ENCODE results near the gene CNGB1. TPM values are rescaled to one million over a fixed set of nuclear protein-coding genes. Genes with fewer than 3 reads are reported as not detected.
A peak's percentile ranks its signal among the peaks of the same experiment; 100 is the strongest.

Gene CNGB1
- polyA plus RNA-seq, 1 donor from 2014 or later: 20.7 TPM

DNA sequence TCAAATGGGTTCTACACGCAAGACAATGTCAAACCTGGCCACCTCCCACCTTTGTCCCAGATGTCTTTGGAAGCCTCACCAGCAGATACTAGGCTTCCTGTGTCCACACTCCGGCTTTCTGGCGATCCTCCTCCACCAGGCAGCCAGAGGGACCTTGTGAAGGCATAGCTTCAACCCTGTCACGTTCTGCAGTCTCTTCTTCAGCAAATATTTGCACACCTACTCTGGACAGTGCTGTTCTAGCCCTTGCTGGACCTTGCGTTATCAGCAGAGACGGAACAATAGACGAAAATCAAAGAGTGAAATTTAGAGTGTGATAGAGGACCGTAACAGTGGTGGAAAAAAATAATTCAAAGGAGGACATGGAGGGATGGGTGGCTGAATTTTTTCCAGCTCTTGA lies 130.1 kb downstream of the CNGB1 start:
- Histone ChIP-seq H3K9me2 (ENCODE audit: insufficient read depth, low read length) (no peaks in the 10 kb centered on the region), H3K9me3 (ENCODE audit: low read length) (no peaks in the 10 kb centered on the region), H3K36me3 (ENCODE audit: insufficient read depth, low read length) (no peaks in the 10 kb centered on the region), H3K4me3 (ENCODE audit: low read length) (no peak overlapping the region), H4K20me1 (ENCODE audit: insufficient read depth) (no peaks in the 10 kb centered on the region), H3K79me2 (replicated peaks; ENCODE audit: insufficient read depth, low read length) (no peaks in the 10 kb centered on the region), H3F3A (ENCODE audit: insufficient read depth, low read length, poor library complexity, severe bottlenecking) (no peaks in the 10 kb centered on the region), H3K9ac (ENCODE audit: low read length) (no peak overlapping the region), H3K27me3 (ENCODE audit: insufficient read depth, low read depth, low read length) (no peaks in the 10 kb centered on the region), H3K27ac (ENCODE audit: low read length) (no peak overlapping the region), H3K4me2 (ENCODE audit: low read length) (no peak overlapping the region), H2AFZ (ENCODE audit: low read depth, low read length) (no peak overlapping the region)
- TF ChIP-seq RAD21 (conservative IDR thresholded peaks at IDR 0.05) (no peak), EP300 (conservative IDR thresholded peaks at IDR 0.05; ENCODE audit: poor library complexity, severe bottlenecking) (no peak), EZH2 (IDR thresholded peaks at IDR 0.05; ENCODE audit: borderline replicate concordance, insufficient read depth, low read length, poor library complexity, severe bottlenecking) (no peak)

DNA sequence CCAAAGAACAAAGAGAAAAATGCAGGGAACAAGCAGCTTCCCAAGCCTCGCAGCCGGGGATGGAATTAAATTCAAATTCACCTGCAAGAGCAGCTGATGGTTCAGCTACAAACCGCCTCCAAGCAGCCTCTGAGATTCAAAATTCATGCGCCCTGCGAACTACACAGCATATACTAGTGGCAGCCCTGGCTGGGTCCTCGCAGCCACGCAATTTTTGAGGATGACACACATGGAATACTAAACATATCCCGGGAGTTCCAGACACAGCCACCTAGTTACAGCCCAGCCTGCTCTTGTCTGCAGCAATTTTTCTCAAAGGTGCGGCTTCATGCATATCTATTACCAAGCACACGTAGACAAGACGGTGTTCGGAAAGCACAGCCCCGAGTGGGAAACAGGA lies 132.8 kb downstream of the CNGB1 start:
- no peaks in the 10 kb centered on the region for H3K27me3 ChIP-seq (ENCODE audit: insufficient read depth, low read depth, low read length)
- TF ChIP-seq RAD21 (conservative IDR thresholded peaks at IDR 0.05) (peak; percentile 35), POLR2AphosphoS5 (IDR thresholded peaks at IDR 0.05) (peak; percentile 60), MXI1 (conservative IDR thresholded peaks at IDR 0.05; ENCODE audit: poor library complexity, severe bottlenecking) (no peak), TAF1 (IDR thresholded peaks at IDR 0.05; ENCODE audit: low read depth) (no peak), EP300 (conservative IDR thresholded peaks at IDR 0.05; ENCODE audit: poor library complexity, severe bottlenecking) (peak; percentile 23), SMC3 (conservative IDR thresholded peaks at IDR 0.05; ENCODE audit: poor library complexity) (peak; percentile 44), EZH2 (IDR thresholded peaks at IDR 0.05; ENCODE audit: borderline replicate concordance, insufficient read depth, low read length, poor library complexity, severe bottlenecking) (no peak)
- TF ChIP-seq, protein P1, sequence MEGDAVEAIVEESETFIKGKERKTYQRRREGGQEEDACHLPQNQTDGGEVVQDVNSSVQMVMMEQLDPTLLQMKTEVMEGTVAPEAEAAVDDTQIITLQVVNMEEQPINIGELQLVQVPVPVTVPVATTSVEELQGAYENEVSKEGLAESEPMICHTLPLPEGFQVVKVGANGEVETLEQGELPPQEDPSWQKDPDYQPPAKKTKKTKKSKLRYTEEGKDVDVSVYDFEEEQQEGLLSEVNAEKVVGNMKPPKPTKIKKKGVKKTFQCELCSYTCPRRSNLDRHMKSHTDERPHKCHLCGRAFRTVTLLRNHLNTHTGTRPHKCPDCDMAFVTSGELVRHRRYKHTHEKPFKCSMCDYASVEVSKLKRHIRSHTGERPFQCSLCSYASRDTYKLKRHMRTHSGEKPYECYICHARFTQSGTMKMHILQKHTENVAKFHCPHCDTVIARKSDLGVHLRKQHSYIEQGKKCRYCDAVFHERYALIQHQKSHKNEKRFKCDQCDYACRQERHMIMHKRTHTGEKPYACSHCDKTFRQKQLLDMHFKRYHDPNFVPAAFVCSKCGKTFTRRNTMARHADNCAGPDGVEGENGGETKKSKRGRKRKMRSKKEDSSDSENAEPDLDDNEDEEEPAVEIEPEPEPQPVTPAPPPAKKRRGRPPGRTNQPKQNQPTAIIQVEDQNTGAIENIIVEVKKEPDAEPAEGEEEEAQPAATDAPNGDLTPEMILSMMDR (IDR thresholded peaks at IDR 0.05; ENCODE audit: poor library complexity, severe bottlenecking): peak; percentile 12
- TF ChIP-seq, protein P2, sequence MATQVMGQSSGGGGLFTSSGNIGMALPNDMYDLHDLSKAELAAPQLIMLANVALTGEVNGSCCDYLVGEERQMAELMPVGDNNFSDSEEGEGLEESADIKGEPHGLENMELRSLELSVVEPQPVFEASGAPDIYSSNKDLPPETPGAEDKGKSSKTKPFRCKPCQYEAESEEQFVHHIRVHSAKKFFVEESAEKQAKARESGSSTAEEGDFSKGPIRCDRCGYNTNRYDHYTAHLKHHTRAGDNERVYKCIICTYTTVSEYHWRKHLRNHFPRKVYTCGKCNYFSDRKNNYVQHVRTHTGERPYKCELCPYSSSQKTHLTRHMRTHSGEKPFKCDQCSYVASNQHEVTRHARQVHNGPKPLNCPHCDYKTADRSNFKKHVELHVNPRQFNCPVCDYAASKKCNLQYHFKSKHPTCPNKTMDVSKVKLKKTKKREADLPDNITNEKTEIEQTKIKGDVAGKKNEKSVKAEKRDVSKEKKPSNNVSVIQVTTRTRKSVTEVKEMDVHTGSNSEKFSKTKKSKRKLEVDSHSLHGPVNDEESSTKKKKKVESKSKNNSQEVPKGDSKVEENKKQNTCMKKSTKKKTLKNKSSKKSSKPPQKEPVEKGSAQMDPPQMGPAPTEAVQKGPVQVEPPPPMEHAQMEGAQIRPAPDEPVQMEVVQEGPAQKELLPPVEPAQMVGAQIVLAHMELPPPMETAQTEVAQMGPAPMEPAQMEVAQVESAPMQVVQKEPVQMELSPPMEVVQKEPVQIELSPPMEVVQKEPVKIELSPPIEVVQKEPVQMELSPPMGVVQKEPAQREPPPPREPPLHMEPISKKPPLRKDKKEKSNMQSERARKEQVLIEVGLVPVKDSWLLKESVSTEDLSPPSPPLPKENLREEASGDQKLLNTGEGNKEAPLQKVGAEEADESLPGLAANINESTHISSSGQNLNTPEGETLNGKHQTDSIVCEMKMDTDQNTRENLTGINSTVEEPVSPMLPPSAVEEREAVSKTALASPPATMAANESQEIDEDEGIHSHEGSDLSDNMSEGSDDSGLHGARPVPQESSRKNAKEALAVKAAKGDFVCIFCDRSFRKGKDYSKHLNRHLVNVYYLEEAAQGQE (IDR thresholded peaks at IDR 0.05; ENCODE audit: borderline replicate concordance): peak; percentile 97
- peak overlapping the region; percentile 95 for H3K27ac ChIP-seq (ENCODE audit: low read length)
- no peaks in the 10 kb centered on the region for H3F3A ChIP-seq (ENCODE audit: insufficient read depth, low read length, poor library complexity, severe bottlenecking)
- H2AFZ ChIP-seq (ENCODE audit: low read depth, low read length): peak overlapping the region; percentile 32
- H3K36me3 ChIP-seq (ENCODE audit: insufficient read depth, low read length): no peaks in the 10 kb centered on the region
- no peaks in the 10 kb centered on the region for H3K9me2 ChIP-seq (ENCODE audit: insufficient read depth, low read length)
- peak overlapping the region; percentile 74 for H3K9ac ChIP-seq (ENCODE audit: low read length)
- no peaks in the 10 kb centered on the region for H3K79me2 ChIP-seq (replicated peaks; ENCODE audit: insufficient read depth, low read length)
- peak overlapping the region; percentile 49 for H3K4me3 ChIP-seq (ENCODE audit: low read length)
- no peaks in the 10 kb centered on the region for H3K9me3 ChIP-seq (ENCODE audit: low read length)
- peak overlapping the region; percentile 52 for H3K4me2 ChIP-seq (ENCODE audit: low read length)
- H4K20me1 ChIP-seq (ENCODE audit: insufficient read depth): no peaks in the 10 kb centered on the region

All from neural cell (in vitro differentiated cells).